Tongue (tissue), 2 donors: Measurements from ENCODE around the gene ACBD5. TPM values are rescaled to one million over a fixed set of nuclear protein-coding genes. Genes with fewer than 3 reads are reported as not detected.
"Not testable (repeated sequence)": the region's sequence is repeated elsewhere in the genome, so short reads cannot be mapped to it uniquely, and the experiment has no call there.

ENCODE experiments used
- DNase-seq: peaks from one replicate; pipeline ENCODE4 v3.0.0-alpha.2; 2015
- total RNA-seq: library from RNA; depleted of rRNA; stranded (reverse); fragments of >200 nt; gene quantifications from one replicate; pipeline ENCODE4 v1.2.3, GENCODE V29; 2014

Gene ACBD5
- total RNA-seq, 1 donor from 2014 or later = 42.0 TPM

DNA sequence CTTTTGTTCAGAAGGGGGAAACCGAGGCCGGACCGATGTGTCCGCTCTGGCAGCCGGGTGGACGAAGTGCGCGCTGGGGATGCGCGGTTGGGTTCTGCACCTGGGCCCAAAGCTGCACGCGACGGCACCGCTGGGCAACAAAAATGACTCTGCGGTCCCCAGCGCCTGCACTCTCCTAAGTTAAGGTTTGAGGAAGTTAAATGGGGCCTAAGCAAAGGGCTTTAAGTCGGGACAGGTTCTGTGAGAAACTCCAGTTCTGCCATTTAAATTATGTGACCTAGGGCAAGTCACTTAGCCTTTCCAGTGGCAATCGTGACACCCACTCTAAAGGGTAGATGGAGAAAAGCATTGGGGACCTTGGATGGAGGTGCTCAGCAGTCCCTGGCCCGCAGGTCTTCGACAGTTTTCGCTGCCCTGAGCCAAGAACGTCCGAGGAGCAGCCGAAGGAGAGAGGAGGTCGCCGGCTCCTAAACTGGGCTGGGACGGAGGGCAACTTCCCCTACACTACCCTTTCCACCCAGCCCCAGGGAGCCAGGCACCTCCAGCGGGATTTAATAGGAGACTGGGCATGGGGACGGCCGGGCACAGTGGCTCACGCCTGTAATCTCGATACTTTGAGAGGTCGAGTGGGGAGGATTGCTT is 534 bp upstream of the ACBD5 start:
- DNase-seq = peak; percentile 47

DNA sequence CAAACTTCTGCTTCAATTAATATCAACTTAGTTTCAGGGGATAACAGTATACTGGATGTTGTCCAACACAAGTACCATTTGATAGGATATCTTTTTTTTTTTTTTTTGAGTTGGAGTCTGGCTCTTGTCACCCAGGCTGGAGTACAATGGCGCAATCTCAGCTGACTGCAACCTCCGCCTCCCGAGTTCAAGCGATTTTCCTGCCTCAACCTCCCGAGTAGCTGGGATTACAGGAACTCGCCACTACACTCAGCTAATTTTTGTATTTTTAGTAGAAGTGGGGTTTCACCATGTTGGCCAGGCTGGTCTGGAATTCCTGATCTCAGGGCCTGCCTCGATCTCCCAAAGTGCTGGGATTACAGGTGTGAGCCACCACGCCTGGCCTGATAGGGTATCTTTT is 3.1 kb downstream of the ACBD5 start:
- not testable (repeated sequence) for DNase-seq

DNA sequence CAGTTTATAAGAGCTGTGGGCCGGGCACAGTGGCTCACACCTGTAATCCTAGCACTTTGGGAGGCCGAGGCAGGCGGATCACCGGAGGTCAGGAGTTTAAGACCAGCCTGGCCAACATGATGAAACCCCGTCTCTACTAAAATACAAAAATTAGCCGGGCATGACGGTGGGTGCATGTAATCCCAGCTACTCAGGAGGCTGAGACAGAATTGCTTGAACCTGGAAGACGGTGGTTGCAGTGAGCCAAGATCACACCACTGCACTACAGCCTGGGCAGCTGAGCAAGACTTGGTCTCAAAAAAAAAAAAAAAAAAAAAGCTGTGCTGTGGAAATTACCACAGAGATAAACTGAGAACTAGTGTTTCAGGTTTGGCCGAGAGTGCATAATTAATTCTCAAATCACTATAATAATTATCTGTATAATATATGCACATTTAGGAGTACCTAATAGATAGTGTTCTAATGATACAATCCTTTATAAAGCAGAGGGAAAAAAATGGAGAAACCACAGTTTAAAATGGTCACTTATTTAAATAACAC is 3.9 kb downstream of the ACBD5 start:
- not testable (repeated sequence) for DNase-seq

DNA sequence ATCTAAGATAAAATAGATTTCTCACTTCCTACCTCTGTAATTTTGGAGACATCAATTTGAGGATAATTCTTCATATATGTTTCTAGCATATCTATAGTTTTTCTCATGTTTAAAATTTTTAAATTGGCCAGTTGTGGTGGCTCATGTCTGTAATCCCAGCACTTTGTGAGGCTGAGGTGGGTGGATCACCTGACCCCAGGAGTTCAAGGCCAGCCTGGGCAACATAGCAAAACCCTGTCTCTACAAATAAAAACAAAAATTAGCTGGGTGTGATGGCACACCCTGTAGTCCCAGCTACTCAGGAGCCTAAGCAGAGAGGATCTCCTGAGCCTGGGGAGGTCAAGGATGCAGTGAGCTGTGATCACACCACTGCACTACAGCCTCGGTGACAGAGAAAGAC is 4.9 kb downstream of the ACBD5 start:
- DNase-seq = no peak

DNA sequence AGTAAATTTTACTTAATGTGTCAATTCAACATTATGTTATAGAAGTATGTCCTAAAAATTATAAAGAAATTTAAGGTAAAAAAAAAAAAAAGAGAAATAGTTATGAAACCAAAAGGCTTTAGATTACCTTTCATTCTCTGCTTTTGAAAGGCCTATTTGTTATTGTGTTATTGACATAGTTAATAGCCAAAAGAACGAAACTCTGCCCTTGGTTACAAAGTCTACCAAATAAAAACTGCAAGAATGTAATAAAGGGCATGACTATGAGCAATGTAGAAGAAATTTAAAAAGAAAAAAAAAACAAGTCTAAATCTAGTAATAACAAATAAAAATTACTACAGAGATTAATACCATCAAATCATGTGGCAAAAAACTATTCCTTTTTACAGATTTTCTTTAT is 10.6 kb downstream of the ACBD5 start:
- DNase-seq = no peak

DNA sequence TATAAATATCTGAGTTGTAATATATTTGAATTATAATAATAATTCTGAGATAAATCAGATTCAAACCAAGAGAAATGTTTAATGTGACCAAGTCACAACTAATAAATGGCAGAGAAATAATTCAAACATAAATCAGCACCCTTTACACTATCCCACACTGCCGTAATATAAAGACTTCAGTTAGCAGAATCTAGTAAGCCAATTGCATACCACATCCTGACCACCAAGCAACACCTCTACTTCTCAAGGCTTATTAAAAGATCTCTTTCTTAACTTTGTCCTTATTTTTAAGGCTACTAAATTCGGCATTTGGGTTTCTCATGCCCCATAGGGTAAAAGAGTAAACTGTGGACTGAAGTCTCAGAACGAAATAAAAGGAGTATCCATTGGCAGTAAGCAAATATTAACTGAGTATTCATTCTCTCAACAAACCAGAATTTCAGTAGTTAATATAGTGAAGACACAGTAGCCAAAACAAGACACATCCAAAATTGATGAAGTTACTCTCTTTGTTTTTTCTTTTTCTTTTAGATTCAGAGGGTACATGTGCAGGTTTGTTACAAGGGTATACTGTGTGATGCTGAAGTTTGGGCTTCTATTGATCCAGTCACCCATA is 14.8 kb downstream of the ACBD5 start:
- DNase-seq = no peak

DNA sequence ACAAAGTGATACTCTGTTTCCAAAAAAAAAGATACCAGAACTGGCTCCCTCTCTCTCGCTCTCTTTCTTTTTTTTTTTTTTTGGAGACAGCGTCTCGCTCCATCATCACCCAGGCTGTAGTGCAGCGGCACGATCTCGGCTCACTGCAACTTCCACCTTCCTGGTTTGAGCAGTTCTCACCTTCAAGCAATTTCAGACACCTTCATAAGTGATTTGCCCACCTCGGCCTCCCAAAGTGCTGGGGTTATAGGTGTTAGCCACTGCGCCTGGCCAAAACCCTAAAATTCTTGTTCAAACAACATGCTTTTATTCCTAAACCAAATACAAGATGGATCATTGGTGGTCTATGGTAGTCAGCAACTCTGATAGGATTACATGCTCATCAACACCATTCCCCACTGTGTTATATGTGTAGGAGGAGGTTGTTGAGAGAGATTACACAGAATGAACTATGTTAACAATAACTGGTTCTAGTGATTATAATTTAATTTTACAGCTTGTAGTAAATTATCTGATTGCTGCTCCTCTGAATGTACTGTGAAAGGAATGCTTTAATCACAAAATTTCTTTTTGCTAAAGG is 15.5 kb downstream of the ACBD5 start:
- DNase-seq = no peak

DNA sequence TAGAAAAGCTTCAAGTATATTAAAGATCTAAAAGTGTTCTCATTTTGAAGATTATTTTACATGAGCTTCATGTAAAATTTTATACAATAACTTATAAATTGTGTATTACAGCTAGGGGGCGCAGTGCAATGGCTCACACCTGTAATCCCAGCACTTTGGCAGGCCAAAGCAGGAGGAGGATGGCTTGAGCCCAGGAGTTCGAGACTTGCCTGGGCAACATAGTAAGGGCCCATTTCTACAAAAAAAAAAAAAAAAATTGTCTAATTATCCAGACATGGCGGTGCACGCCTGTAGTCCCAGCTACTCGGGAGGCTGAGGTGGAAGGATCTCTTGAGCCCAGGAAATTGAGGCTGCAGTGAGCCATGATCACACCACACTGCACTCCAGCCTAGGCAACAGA is 16.6 kb downstream of the ACBD5 start:
- peak; percentile 60 for DNase-seq

DNA sequence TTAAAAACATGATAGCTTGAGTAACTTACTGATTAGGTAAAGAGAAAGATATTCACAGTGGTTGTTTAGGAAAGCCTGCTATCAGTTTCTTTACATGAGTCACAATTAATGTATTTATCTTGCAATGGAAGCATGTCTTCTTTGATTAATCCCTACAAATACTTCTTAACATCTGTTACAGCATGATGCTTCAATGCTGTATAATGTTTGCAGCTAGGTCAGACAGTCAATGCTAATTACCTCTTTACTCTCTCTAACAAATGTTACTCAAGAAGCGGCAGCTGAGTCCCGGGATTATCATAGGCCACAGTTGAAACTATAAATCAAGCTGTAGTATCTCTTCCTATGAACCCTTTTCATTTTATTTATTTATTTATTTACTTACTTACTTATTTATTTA is 33.2 kb downstream of the ACBD5 start:
- no peak for DNase-seq

DNA sequence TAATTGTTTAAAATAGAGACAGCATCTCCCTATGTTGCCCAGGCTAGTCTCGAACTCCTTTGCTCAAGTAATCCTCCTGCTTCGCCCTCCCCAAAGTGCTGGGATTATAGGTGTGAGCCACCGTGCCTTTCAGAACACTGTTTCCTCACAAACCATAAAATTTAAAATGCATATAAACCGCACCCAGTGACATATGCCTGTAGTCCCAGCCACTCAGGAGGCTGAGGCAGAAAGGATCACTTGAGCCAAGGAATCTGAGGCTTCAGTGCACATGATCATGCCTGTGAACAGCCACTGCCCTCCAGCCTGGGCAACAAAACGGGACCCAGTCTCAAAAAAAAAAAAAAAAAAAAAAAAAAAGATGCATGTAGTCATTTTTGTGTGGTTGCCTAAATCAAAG is 36.8 kb downstream of the ACBD5 start:
- no peak for DNase-seq

DNA sequence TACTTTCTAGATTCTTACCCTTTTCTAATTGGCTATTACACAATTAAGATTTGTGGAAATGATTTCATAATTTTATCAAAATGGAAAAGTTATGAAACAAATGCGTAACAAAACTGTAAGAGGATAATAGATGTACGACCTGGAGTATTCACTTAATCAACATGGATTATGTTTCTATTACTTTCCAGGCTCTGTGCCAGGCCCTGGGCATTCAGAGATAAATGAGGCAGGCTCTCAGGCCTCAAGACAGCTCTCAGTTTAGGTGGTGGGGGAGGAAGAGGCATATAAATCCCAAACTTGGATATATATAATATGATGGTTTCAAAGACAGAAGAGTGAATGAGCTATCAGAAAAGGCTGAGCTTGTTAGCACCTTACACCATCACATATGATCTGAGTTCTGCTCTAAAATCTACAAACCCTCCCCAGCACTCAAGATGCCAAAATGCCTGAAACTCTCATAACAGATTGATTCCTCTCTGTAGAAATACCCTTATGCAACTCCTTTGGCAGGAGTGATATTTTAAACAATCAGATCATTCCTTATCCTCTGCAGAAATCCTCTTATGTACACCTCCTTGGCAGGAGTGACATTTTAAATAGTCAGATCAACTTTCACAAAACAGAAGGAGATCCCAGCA is 42.5 kb downstream of the ACBD5 start:
- DNase-seq = no peak

DNA sequence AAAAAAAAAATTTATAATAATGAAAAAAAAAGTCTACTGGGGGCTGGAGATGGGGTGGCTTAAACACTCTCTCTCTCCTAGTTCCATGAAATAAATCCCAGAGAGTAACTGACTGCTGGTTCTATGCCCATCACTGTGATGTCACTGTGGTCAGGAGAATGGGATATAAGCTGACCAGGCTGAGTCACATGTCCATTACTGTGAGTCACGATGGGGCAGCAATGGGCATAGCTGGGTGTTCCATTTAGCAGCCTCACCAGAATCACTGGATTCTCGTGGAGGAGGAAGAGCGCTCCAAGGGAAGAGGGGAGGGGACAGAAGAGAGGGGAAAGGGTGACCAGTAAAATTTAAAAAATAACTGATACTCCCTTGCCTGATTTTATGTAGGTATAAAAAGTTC is 48.3 kb downstream of the ACBD5 start:
- DNase-seq = no peak

DNA sequence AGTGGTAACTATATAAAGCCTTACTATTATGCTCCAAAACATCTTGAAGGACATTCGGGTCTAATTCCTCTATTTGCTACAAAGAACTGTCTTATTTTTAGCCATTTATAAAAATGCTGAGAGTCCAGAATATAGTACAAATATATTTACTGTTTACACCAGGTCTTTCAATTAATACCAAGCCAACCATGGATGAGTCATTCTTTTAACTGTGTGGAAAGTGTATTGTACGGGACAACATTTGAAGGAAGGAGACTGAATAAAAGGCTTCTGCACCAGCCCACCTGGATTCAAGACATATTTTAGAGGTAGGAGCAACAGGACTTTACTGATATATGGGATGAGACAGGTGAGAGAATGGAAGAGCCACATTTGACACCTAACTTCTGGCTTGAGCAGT is 50.1 kb downstream of the ACBD5 start:
- no peak for DNase-seq

DNA sequence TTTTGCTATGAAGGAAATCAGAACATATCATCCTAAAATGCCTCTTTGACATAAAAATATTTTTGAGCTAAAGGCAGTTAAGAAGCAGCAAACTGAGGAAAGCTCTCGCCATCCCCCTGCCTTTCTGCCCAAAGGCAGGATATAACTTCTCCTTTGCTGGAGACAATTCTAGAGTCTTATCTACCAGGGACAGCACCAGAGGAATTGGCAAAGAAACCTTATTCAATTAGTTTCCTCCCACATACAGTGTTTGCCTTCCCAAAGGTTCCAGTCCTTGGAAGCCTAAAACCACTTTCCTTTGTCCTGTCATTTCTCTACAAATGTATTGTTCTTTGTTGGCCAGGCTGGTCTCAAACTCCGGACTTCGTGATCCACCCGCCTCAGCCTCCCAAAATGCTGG is 51.7 kb downstream of the ACBD5 start:
- DNase-seq = no peak

DNA sequence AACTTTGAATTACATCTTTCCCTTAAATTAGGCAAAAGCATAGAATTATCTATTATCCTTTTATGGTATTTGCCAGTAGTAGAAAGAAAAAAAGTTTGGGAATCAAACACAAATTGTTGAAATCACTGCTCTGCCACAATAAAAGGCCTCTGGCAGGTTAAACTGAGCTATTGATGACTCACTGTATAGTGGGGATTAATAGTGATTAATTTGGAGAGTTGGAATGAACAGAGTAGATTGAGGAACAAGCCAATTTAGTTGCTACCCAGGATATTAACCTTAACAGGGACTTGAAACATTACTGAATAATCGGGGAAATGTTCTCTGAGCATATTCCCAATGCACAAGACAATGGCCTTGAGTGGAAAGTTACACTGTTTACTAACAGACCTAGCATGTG is 52.3 kb downstream of the ACBD5 start:
- no peak for DNase-seq

DNA sequence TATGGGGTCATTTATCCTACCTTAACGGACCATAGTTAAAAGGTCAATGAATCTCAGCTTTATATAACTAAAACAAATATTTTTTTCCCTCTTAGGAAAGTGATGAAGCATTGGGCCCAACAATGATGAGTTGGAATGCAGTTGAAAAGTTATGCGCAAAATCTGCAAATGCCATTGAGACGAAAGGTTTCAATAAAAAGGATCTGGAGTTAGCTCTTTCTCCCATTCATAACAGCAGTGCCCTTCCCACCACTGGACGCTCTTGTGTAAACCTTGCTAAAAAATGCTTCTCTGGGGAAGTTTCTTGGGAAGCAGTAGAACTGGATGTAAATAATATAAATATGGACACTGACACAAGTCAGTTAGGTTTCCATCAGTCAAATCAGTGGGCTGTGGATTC is 70.7 kb downstream of the ACBD5 start:
- DNase-seq = no peak

DNA sequence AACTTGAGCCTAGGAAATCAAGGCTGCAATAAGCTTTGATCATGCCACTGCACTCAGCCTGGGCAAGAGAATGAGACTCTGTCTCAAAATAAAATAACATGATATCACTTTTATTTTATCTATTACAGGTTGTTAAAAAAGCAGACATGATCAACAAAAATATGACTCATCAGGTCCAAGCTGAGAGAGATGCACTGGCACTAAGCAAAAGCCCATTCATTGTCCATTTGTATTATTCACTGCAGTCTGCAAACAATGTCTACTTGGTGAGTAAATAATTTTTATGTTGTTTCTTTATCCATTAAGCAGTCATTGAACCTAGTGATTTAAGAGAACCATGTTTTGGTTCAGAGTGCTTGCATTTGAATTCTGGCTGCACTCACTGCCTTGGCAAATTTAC is 82.2 kb downstream of the ACBD5 start:
- no peak for DNase-seq

DNA sequence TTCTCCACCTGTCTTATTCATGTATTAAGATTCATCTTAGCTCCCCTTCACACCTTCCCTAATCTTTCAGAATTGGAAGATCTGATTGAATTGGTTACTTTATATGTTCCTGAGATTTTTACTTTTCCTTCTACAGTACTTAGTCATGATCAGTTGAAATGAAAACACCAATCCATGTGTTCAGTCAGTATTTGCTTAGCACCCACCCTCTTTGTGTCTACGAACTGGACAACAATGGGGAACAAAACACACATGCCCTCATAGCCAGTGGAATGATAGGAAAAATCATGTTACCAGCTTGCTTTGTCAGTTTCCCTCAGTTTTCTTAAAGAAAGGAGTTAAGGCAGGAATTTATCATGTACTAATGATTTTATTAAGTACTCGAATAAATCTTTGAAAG is 83.4 kb downstream of the ACBD5 start:
- DNase-seq = no peak

DNA sequence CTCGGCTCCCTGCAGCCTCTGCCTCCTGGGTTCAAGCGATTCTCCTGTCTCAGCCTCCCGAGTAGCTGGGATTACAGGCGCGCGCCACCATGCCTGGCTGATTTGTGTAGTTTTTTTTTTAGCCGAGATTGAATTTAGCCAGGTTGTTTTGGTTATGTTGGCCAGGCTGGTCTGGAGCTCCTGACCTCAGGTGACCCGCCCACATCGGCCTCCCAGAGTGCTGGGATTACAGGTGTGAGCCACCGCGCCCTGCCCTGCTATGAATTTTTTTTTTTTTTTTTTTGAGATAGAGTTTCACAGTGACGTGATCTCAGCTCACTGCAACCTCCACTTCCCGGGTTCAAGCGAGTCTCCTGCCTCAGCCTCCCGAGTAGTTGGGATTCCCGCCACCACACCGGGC is 84.0 kb downstream of the ACBD5 start:
- DNase-seq = not testable (repeated sequence)

DNA sequence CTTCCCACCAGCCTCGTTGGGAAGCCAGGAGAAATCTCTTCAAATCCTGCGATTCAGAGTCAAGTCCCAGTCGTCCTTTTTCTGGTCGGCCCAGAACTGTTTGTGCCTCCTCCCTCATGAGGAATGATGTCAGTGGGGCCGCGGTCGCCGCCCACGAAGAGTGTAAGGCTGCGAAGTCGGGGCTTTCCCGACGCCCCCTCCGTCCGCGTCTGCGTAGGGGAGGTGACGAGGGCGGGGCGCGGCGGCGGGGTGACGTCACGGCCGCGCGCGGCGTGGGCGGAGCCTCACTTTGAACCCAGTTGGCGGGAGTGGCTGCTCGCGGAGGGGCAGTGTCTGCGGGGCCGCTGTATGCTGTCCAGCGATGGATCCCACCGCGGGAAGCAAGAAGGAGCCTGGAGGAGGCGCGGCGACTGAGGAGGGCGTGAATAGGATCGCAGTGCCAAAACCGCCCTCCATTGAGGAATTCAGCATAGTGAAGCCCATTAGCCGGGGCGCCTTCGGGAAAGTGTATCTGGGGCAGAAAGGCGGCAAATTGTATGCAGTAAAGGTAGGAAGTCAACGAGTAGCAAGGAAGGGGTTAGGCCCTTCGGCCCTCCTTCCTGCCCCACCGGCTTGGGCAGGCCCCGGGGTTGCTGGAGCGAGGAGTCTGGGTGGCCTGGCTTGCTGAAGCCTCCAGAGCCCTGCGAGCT is 85.4 kb downstream of the ACBD5 start, which contains the start of gene MASTL:
Gene MASTL (plus strand): TSS at position 287 of the 689 bp plus-strand sequence. CDS start 75 bp downstream, at position 362.
- peak; percentile 97 for DNase-seq

DNA sequence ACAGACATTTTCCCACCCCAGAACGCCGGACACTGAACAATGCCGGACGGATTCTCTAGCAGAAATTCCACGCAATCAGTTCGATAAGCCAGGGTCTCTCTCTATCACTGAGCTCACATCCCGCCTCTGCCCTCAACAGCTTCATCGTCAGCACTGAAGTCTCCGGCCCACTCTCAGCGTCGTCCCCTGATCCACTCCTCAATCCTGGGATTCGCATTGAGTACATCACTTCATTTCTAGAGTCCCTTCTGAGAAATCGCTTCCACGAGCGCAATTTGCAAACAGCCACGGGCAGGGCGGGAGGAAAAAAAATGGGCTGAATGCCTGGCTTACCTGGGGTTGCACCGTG is 86.8 kb downstream of the ACBD5 start:
- no peak for DNase-seq

DNA sequence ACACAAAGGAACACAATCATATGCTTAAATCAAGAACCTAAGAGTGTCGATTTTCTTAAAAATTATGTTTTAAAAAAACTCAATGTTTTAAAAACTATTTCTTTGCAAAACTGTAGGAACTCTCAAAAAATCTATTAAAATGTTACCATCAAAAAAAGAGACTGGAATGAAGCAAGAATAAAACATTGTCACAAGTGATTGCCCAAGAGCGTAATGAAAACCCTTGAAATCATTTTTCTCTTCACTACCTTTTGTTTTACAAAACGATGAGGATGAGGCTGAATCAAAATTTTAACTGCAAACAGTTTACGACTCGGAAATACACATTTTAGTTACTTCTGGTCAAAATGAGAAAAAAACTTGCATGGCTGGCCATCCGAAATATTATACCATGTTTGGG is 87.3 kb downstream of the ACBD5 start:
- no peak for DNase-seq

DNA sequence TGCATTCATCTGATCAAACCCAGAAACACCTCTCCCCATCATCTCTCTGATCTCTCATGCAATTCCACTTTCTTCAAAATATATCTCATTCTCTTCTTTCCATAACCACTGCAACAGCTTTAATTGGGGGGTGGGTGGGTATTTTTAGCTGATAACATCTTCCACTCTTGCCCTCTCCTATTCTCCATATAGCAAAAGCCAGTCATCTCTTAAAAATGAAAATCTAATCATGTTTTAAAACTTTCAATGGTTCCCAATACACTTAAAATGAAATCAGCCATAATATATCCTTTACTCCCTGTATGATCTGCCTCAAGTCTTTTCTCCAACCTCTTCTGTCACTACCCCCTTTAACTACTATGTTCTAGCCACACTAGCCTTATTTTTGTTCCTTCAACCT is 87.9 kb downstream of the ACBD5 start:
- DNase-seq = no peak
